Urinary bladder (tissue), 4 donors: ENCODE measurements around the gene KRTAP21-1. TPM values are rescaled to one million over a fixed set of nuclear protein-coding genes. Genes with fewer than 3 reads are reported as not detected.
"Not testable (repeated sequence)": the region's sequence is repeated elsewhere in the genome, so short reads cannot be mapped to it uniquely, and the experiment has no call there.

ENCODE experiments used
- DNase-seq: peaks from one replicate; pipeline ENCODE4 v3.0.0-alpha.2; 2015; ENCODE audit errors: extremely low spot score
- H3K27ac ChIP-seq: one replicate; pipeline ENCODE4 v1.5.1; 2013; ENCODE audit warnings: low read depth, mild to moderate bottlenecking, moderate library complexity
- H3K36me3 ChIP-seq: one replicate; pipeline ENCODE4 v1.6.1; 2013; ENCODE audit warnings: mild to moderate bottlenecking, moderate library complexity; ENCODE audit not compliant: insufficient read depth
- H3K4me1 ChIP-seq: one replicate; pipeline ENCODE4 v1.6.1; 2013; ENCODE audit warnings: mild to moderate bottlenecking, moderate library complexity; ENCODE audit not compliant: insufficient read depth
- H3K4me3 ChIP-seq: one replicate; pipeline ENCODE4 v1.5.1; 2013; ENCODE audit warnings: low read depth, low read length
- WGBS: extraction: QIAGEN DNeasy Blood & Tissue Kit; methylation state at CpG from one replicate; pipeline ENCODE4 v1.1.7; 2013; 5-methylcytosine and 5-hydroxymethylcytosine counted together
- polyA plus RNA-seq: library from polyadenylated mRNA; stranded (reverse); fragments of 200-250 nt; gene quantifications from one replicate; pipeline ENCODE4 v1.2.3, GENCODE V29; 2013
- total RNA-seq: library from RNA; depleted of rRNA; stranded (reverse); fragments of >200 nt; gene quantifications from one replicate; pipeline ENCODE4 v1.2.3, GENCODE V29; 2014
- donor health status: healthy with polysubstance abuse.
- donor health status: healthy.

The KRTAP21-1 gene
- total RNA-seq (not detected), polyA plus RNA-seq (not detected)

- H3K4me1 ChIP-seq, H3K36me3 ChIP-seq, H3K27ac ChIP-seq, H3K4me3 ChIP-seq, DNase-seq: not testable (repeated sequence)
- WGBS, result 95% methylated on average over 2 of the region's 2 CpGs
Observed at GRCh38 chr21:30755328-30755727, at the start of gene KRTAP21-1. TSS of gene KRTAP21-1 (minus strand) at chr21:30755428. CDS start at chr21:30755378, 50 bp downstream.

DNA sequence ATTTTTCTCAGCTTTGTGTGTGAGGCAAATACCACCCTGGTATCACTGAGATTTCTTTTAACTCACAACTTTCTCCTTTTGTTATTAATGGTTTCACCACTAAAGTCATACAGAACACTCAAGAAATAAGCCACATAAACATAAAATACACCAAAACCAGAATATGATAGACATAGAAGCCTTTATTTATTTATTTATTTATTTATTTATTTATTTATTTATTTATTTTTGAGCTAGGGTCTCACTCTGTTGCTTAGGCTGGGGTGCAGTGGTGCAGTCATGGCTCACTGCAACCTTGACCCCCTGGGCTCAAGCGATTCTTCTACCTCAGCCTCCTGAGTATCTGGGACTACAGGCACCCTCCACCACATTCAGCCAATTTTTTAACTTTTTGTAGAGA is 45.4 kb upstream of the KRTAP21-1 start:
- H3K36me3 ChIP-seq, result no peaks in the 10 kb centered on the region
- no peaks in the 10 kb centered on the region for H3K4me1 ChIP-seq
- H3K27ac ChIP-seq, result no peak overlapping the region
- H3K4me3 ChIP-seq, result no peak overlapping the region
- DNase-seq, result no peak
- WGBS, result 98% methylated on average over 1 of the region's 1 CpG

DNA sequence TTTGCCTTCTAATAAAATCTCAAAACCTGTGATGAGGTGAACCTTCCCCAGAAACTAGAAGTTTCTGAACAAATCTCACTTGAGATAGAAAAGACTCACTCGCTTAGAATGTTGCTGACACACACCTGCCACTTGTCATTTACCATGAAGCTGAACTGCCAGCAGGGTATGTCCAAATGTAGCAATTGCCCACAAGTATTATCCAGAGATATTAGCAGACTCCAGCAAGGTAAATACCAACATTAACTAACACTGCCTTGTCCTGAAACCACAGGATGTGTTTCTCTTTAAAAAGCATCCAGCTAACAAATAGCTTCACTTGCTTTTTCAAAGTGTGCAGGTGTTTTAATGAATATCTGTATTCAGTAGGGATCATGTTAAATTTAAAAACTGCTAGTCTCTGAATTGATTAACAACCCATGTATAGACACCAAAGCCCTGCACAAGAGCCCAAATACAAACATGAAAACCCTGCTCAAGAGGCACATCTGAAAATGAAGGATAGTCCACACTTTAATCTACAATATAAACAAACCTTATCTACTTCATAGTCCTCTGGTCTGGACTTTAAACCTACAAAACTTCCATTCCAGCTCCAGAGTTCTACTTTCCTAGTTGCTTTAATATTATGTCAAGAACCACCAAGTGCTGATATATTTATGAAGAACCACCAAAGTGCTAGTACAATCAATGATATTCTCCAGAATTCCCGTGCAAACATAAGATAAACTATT is 38.5 kb upstream of the KRTAP21-1 start:
- H3K4me1 ChIP-seq, result no peaks in the 10 kb centered on the region
- no peak overlapping the region for H3K27ac ChIP-seq
- no peak for DNase-seq
- H3K4me3 ChIP-seq, result no peak overlapping the region
- no peaks in the 10 kb centered on the region for H3K36me3 ChIP-seq
- WGBS, result 46% methylated on average over 2 of the region's 2 CpGs

DNA sequence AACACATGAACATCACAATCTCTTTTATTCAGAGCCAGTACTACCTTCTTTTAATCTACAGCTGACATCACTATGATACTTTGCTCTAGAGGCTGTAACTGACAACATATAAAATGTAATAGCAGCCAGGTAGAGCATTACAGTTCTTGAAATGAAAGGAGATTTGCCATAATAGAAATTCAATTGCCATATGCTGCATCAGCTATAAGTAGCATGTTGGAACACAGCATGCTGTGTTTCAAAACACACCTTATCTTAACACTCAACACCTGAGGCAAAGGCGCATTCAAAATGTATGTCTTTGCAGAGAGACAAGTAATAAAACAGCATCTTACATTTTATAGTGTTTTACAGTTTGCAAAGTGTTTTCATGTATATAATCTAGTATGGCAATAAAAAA is 24.0 kb upstream of the KRTAP21-1 start:
- Histone ChIP-seq H3K27ac (no peak overlapping the region), H3K36me3 (no peaks in the 10 kb centered on the region), H3K4me3 (no peak overlapping the region), H3K4me1 (no peaks in the 10 kb centered on the region)
- DNase-seq, result no peak
- 75% methylated on average over 1 of the region's 1 CpG for WGBS

DNA sequence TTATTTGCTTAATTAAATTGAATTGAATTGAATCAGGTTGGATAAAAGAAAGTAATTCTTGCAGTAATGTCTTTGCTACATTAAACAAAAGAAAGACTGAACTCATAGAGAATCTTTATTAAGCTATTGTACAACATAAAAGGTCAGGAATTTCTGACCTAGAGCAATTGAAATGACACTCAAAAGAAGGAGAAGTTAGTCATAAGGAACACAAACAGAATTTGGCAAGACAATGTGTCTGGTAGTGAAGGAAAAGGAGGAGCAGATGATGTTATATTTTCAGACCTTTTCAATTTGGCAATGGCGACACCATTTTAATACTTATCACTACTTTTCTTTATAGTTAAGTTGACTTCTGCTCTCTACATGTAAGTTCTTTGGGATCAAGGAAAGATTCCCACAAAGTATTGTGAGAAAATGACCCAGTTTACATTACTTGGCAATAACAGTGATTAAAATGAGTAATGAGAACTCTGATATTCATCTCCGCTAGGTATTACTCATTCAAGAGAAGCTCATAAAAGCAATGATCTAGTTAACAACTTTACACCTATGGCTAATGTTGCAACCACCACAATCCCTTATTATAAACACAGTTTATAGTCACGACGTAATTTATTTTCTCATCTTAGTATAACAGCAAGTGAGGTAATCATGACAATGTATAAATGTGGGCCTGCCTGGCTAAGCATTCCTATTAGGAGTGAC is 14.7 kb upstream of the KRTAP21-1 start:
- no peak for DNase-seq
- H3K4me1 ChIP-seq, result no peaks in the 10 kb centered on the region
- H3K4me3 ChIP-seq, result no peak overlapping the region
- 87% methylated on average over 4 of the region's 4 CpGs for WGBS
- no peaks in the 10 kb centered on the region for H3K36me3 ChIP-seq
- no peak overlapping the region for H3K27ac ChIP-seq

DNA sequence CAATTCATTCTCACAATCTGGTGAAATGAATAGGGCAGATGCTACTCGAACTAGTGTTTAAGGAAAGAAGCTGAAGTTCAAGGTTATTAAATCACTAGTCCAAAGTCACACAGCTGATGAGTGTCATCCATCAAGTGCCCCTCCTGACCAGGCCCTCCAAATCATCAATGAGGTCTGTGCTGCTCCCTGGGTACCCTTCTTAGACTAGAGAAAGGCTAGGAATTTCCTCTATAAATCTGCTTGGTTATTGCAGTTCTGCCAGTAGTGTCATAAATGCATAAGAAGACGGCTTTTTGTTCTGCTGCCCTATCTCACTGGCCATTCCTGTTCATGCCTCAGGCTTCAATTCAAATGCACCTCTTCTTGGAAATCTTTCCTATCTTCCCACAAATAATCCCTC is 5.5 kb upstream of the KRTAP21-1 start:
- no peaks in the 10 kb centered on the region for H3K4me1 ChIP-seq
- H3K4me3 ChIP-seq, result no peak overlapping the region
- H3K36me3 ChIP-seq, result peaks cover 2% of the 10 kb centered on the region
- H3K27ac ChIP-seq, result no peak overlapping the region
- no peak for DNase-seq
- WGBS, result 62% methylated on average over 2 of the region's 2 CpGs

DNA sequence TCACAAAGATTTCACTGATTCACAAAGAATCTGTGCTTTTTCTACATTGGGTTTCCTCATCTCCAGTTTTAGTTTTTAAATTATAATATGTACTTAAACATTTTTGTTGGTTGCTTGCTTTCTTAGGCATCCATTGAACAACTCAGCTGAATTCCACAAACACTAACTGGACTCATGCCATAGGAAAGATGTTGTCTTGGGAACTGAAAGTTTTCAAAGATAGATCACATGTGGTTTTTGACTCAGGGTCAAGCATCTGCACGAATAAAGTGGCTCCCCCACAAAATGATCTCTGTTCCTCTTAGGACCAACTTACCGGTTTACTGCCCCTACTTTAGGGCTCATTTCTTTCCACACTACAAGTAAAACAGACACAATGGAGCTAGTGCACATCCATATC is 3.1 kb upstream of the KRTAP21-1 start:
- no peak for DNase-seq
- whole genome bisulfite sequencing, result 47% methylated on average over 2 of the region's 2 CpGs

DNA sequence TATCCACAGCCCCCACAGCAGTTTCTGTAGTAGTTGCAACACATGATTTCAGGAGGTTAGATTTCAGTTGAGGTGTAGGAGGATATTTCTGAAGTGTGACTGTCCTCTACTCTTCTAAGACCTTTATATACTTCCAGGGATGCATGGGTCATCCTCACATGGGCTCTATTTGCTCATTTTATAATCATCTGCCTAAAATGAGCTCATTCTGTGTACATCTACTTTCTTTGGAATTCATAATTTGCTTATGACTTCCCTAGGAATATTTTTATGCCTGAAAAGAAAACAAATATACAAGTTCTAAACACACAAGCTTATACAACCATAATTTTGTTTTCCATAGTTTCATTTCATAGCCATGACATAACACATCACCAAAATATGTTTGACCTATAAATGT is 8.1 kb downstream of the KRTAP21-1 start, which contains the start of gene KRTAP21-2:
Gene KRTAP21-2 (minus strand): TSS at position 101 of the 400 bp plus-strand sequence. CDS start 57 bp downstream, at position 44.
- H3K27ac ChIP-seq, result no peak within 1 kb of the TSS
- no peaks in the 10 kb centered on the region for H3K4me1 ChIP-seq
- DNase-seq, result no peak
- no peaks in the 10 kb centered on the region for H3K36me3 ChIP-seq
- no peak within 1 kb of the TSS for H3K4me3 ChIP-seq

More for the DNA sequence above, 3.1 kb upstream of the KRTAP21-1 start:
- Histone ChIP-seq H3K27ac (no peak overlapping the region), H3K4me1 (no peaks in the 10 kb centered on the region), H3K4me3 (no peak overlapping the region), H3K36me3 (peaks cover 2% of the 10 kb centered on the region)

DNA sequence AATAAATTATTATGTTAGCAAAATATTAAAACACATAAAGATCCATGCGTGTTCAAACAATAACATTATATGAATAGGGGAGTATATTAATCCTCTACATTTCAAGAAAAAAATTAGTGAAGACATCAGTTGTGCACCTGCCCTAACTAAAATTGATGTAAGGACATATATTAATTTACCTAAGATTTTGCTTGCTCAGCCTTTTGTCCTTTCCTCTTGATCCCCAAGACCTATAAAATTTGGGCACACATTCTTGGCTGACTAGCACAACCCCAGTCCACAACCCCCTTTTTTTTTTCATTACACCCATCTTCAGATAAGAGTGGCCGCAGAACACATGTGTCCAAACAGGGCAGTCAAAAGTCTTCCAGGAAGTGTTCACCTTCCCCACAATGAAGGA is 14.8 kb downstream of the KRTAP21-1 start:
- H3K36me3 ChIP-seq, result no peaks in the 10 kb centered on the region
- WGBS, result 93% methylated on average over 2 of the region's 2 CpGs
- no peak for DNase-seq
- H3K4me1 ChIP-seq, result no peaks in the 10 kb centered on the region
- H3K27ac ChIP-seq, result no peak overlapping the region
- H3K4me3 ChIP-seq, result no peak overlapping the region

DNA sequence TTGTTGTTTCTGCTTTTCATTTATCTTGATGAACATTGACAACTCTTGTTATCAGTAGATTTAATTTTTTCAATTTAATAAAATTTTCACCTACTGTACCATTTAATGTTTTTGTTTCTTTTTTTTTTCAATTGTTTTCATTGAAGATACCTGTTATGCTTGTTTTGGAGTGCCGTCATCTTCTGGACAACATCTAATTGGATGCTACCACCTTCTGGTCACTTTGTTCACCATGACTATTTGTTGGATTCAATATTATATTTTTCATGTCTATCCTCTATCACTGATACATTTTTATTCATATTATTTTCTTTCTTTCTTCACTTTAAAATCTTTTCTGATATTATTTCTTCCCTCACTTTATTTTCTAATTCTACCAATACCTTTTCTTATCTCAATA is 22.2 kb downstream of the KRTAP21-1 start:
- DNase-seq, result no peak
- H3K36me3 ChIP-seq, result no peaks in the 10 kb centered on the region
- no peak overlapping the region for H3K4me3 ChIP-seq
- H3K4me1 ChIP-seq, result no peaks in the 10 kb centered on the region
- no peak overlapping the region for H3K27ac ChIP-seq
- WGBS, result 68% methylated on average over 1 of the region's 1 CpG

GRCh38 chr21:30726726-30727125 is 28.5 kb downstream of the KRTAP21-1 start:
- 65% methylated on average over 1 of the region's 1 CpG for WGBS
- Histone ChIP-seq H3K4me3 (no peak overlapping the region), H3K27ac (no peak overlapping the region), H3K36me3 (no peaks in the 10 kb centered on the region), H3K4me1 (no peaks in the 10 kb centered on the region)
- DNase-seq, result no peak

- no peaks in the 10 kb centered on the region for H3K4me1 ChIP-seq
- H3K36me3 ChIP-seq, result no peaks in the 10 kb centered on the region
- 95% methylated on average over 1 of the region's 1 CpG for WGBS
- no peak for DNase-seq
- no peak overlapping the region for H3K4me3 ChIP-seq
- H3K27ac ChIP-seq, result no peak overlapping the region
Observed at GRCh38 chr21:30719401-30719800, 35.8 kb downstream of the KRTAP21-1 start.

DNA sequence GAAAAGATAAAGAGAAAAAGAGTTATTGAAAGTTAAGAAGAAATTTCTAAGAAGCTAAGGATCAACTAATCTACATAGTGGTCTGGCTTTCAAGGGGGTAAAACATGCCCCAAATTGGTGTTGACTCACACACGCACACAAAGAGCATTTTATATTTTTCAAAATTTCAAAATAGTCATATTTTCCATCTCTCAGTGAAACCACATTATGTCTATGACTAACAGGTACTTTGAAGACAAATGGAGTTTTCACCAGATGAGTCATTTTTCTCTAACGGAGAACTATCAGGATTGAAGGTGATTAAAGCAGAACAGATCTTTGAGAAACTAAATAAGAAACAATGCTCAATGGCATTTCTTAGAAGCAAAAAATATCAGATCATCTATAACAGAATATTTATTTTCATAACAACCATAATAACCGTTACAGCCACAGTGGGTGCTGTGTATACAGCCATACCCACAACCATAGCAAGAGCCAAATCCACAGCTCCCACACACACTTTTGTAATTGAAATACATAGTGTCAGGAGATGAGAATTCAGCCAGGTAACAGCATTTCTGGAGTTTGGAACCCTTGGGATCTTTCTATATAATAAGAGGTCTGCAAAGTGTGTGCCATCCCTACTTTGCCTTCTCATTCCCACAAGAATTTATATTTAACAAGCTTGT is 36.9 kb downstream of the KRTAP21-1 start, which contains the start of gene KRTAP21-3:
Gene KRTAP21-3 (minus strand): TSS at position 539 of the 671 bp plus-strand sequence. CDS start 18 bp downstream, at position 521.
- no peaks in the 10 kb centered on the region for H3K36me3 ChIP-seq
- no peak within 1 kb of the TSS for H3K4me3 ChIP-seq
- H3K4me1 ChIP-seq, result no peaks in the 10 kb centered on the region
- no peak for DNase-seq
- 76% methylated on average over 3 of the region's 3 CpGs for WGBS
- no peak within 1 kb of the TSS for H3K27ac ChIP-seq

DNA sequence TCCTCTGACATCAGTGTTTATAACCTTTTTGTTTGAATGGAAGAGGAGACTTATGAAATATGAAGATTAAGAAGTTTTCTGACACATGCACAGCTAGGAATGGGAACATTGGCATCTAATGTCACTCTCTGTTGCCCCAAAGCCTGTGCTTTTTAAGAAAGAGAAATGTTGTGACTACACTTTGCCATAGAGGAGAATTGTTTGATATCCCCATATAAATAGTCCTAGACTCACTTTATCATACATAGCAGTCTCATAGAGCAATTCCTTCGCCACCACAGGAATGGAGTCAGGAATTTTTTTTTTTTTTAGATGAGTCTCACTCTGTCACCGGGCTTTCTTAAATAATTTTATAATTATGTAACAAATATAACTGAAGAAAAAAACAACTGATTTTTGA is 38.1 kb downstream of the KRTAP21-1 start:
- DNase-seq, result no peak
- Histone ChIP-seq H3K36me3 (no peaks in the 10 kb centered on the region), H3K4me1 (no peaks in the 10 kb centered on the region), H3K4me3 (no peak overlapping the region), H3K27ac (no peak overlapping the region)
- WGBS, result 93% methylated on average over 2 of the region's 2 CpGs
